ENCODE results near the gene PPIB. TPM values are rescaled to one million over a fixed set of nuclear protein-coding genes. Genes with fewer than 3 reads are reported as not detected.
A peak's percentile ranks its signal among the peaks of the same experiment; 100 is the strongest.

The PPIB gene
- total and polyA plus RNA-seq, 12 donors: 313 to 2,941 (median 648) TPM

DNA sequence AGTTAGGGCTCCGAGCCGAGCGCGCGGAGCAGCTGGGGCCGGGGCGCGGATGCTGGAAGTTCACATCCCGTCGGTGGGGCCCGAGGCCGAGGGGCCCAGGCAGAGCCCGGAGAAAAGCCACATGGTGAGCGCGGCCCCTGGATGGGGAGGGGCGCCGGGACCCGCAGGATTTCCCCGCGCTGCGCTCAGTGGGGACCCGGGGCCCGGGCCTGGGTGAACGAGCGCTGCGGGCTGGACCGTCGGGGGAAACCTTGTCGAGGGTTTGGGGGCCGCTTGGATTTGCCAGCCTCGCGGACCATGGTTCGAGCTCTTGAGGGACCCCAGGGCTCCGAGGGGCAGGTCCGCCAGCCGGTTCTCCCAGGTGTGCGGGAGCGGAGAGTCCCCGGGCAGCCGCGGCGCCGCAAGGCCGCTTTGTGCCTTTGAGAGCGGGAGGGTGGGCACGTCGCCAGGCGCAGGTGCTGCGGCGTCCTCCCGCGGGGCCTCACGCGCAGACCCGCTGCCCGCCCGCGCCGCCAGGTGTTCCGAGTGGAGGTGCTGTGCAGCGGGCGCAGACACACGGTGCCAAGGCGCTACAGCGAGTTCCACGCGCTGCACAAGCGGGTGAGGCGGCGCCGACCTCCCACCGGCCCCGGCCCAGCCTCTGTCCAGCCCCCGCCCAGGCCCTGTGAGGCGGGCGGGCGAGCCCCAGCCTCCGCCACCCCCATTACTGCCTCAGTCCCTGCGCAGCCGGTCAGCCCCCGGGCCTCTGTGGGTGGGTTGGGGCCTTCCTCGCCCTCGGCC, 10.9 kb downstream of the PPIB start, which contains the start of gene SNX22:
SNX22 (plus strand) TSS at position 5 of the 780 bp plus-strand sequence; CDS start at position 50, 45 bp downstream.
- peak within 1 kb of the TSS in 2 of 4 donors; percentile 24 to 61 for H3K4me3 ChIP-seq
- no peaks in the 10 kb centered on the region for H3K27me3 ChIP-seq
- H3K4me1 ChIP-seq (replicated peaks in 1 of 2): peaks cover 16 to 23% of the 10 kb centered on the region in 2 donors
- no peak within 1 kb of the TSS for H3K27ac ChIP-seq
- H3K36me3 ChIP-seq (replicated peaks in 1 of 2): peaks cover 0 to 31% of the 10 kb centered on the region in 2 donors
- 1 to 2% (median 2%) methylated on average over 26 to 83 of the region's 83 CpGs; no CpG with 5 or more reads in 1 of the 4 donors for WGBS, 4 donors
- TF ChIP-seq, protein P1, sequence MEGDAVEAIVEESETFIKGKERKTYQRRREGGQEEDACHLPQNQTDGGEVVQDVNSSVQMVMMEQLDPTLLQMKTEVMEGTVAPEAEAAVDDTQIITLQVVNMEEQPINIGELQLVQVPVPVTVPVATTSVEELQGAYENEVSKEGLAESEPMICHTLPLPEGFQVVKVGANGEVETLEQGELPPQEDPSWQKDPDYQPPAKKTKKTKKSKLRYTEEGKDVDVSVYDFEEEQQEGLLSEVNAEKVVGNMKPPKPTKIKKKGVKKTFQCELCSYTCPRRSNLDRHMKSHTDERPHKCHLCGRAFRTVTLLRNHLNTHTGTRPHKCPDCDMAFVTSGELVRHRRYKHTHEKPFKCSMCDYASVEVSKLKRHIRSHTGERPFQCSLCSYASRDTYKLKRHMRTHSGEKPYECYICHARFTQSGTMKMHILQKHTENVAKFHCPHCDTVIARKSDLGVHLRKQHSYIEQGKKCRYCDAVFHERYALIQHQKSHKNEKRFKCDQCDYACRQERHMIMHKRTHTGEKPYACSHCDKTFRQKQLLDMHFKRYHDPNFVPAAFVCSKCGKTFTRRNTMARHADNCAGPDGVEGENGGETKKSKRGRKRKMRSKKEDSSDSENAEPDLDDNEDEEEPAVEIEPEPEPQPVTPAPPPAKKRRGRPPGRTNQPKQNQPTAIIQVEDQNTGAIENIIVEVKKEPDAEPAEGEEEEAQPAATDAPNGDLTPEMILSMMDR (IDR thresholded peaks at IDR 0.05): no peak
- TF ChIP-seq POLR2A (IDR thresholded peaks at IDR 0.05): no peak
- H3K9me3 ChIP-seq (replicated peaks in 1 of 3): no peaks in the 10 kb centered on the region
- DNase-seq: peak in 1 of 7 donors; percentile 30
- intact Hi-C loops (cut with DNase I): loop anchor here in 1 of 2 donors (5.0 kb wide), 1 partner anchor 50 kb away; no protein-coding TSS in a partner anchor

DNA sequence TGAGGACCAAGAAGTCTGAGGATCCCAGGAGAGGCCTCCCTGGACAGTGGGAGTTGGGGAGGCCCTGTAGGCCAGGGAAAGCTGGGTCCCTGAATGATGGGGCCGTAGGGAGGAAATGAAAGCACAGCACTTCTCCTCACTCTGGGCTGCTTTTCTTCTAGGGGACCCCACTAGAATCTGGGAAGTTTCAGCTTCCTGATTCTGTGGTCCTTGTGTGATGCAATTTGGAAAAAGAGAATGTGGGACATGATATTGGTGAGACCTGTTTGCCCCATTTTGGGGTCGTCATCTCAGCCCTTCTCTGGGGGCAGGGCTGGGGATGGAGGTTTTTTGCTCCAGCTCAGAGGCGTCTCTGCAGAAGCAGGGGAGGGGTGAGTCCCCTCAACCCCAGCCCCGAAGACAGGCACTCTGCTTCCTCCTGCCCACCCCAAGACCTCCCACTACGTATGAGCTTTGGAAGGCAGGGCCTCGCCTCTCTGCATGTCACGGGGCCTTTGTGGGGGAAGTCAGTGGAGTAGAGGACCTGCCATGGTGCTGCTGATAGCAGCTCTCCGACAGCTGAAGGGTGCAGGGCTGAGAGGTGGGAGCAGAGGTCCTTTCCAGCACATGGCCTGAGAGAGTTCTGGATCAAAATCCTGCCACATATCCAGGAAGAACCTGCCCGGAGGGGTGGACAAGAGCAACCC, 12.8 kb downstream of the PPIB start:
- 67 to 82% (median 72%) methylated on average over 5 to 9 of the region's 9 CpGs for WGBS, 4 donors
- H3K9me3 ChIP-seq (replicated peaks in 1 of 3): no peaks in the 10 kb centered on the region
- intact Hi-C loops (cut with DNase I): loop anchor here (5.0 to 10.0 kb wide), 2 partner anchors 48 to 65 kb away; no protein-coding TSS in a partner anchor
- H3K4me3 ChIP-seq: no peak overlapping the region
- H3K27ac ChIP-seq: no peak overlapping the region
- H3K27me3 ChIP-seq: no peaks in the 10 kb centered on the region
- TF ChIP-seq, protein P1 (IDR thresholded peaks at IDR 0.05): no peak
- no peak for TF ChIP-seq POLR2A (IDR thresholded peaks at IDR 0.05)
- H3K36me3 ChIP-seq (replicated peaks in 1 of 2): peaks cover 0 to 18% of the 10 kb centered on the region in 2 donors
- peaks cover 16 to 27% of the 10 kb centered on the region in 2 donors for H3K4me1 ChIP-seq (replicated peaks in 1 of 2)
- peak in 1 of 7 donors; percentile 21 for DNase-seq

DNA sequence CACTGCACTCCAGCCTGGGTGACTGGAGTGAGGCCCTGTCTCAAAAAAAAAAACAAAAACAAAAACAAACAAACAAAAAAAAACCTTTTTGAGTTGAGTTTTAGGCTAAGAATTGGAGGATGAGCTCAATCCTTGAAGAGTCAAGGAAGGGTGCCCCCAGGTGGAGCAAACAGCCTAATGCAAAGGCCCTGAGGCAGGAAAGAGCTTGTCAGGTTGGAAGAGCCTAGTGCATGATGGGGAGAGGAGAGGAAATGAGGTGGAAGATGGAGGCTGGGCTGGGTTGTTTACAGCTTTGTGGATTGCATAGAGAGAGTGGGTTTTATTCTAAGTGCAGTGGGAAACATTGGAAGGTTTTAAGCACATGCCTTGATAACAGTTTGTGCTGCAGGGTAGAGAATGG, 13.4 kb downstream of the PPIB start:
- Histone ChIP-seq H3K27ac (no peak overlapping the region), H3K27me3 (no peaks in the 10 kb centered on the region), H3K9me3 (replicated peaks in 1 of 3) (no peaks in the 10 kb centered on the region), H3K36me3 (replicated peaks in 1 of 2) (peaks cover 0 to 17% of the 10 kb centered on the region in 2 donors), H3K4me1 (replicated peaks in 1 of 2) (peaks cover 16 to 27% of the 10 kb centered on the region in 2 donors), H3K4me3 (no peak overlapping the region)
- intact Hi-C loops (cut with DNase I): loop anchor here in 1 of 2 donors (10.0 kb wide), 1 partner anchor 65 kb away; no protein-coding TSS in a partner anchor
- TF ChIP-seq POLR2A (IDR thresholded peaks at IDR 0.05): no peak
- TF ChIP-seq, protein P1 (IDR thresholded peaks at IDR 0.05): no peak
- peak in 1 of 7 donors; percentile 27 for DNase-seq

DNA sequence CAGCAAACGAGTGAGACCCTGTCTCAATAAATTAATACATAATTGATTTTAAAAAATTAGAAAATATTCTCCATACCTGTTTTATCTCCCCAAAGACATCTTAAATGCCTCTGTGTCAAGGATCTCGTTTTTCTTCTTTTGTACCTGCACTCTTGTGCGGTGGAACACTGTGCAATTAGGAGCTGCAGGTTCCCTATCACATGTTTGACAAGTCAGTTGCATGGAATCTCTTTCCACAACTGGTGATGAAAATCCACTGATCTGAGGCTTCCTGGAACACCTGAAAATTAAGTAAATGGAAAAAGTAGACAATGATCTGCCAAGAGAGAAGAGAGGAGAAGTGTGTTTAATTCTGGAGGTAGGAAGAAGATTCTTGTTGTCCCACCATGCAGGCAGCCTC, 14.2 kb downstream of the PPIB start:
- Histone ChIP-seq H3K4me3 (no peak overlapping the region), H3K36me3 (replicated peaks in 1 of 2) (peaks cover 0 to 17% of the 10 kb centered on the region in 2 donors), H3K27me3 (no peaks in the 10 kb centered on the region), H3K9me3 (replicated peaks in 1 of 3) (no peaks in the 10 kb centered on the region), H3K27ac (no peak overlapping the region), H3K4me1 (replicated peaks in 1 of 2) (peaks cover 16 to 27% of the 10 kb centered on the region in 2 donors)
- WGBS, 4 donors: 77 to 88% (median 84%) methylated on average over 3 of the region's 3 CpGs
- no peak for TF ChIP-seq POLR2A (IDR thresholded peaks at IDR 0.05)
- TF ChIP-seq, protein P1 (IDR thresholded peaks at IDR 0.05): no peak
- intact Hi-C loops (cut with DNase I): loop anchor here in 1 of 2 donors (10.0 kb wide), 1 partner anchor 64 kb away; no protein-coding TSS in a partner anchor
- no peak for DNase-seq

All from adrenal gland (tissue), 12 donors.